Erythroblast (primary cell): ENCODE data around the gene C15orf39.

Experiments
- GATA1 ChIP-seq: IDR thresholded peaks from 2 replicates; pipeline ENCODE4 v1.6.1; 2011; ENCODE audit warnings: low read depth, mild to moderate bottlenecking, control low read depth, low read length, moderate library complexity
- POLR2A ChIP-seq: IDR thresholded peaks from 2 replicates; pipeline ENCODE4 v1.6.1; 2011; ENCODE audit warnings: mild to moderate bottlenecking, low read length

DNA sequence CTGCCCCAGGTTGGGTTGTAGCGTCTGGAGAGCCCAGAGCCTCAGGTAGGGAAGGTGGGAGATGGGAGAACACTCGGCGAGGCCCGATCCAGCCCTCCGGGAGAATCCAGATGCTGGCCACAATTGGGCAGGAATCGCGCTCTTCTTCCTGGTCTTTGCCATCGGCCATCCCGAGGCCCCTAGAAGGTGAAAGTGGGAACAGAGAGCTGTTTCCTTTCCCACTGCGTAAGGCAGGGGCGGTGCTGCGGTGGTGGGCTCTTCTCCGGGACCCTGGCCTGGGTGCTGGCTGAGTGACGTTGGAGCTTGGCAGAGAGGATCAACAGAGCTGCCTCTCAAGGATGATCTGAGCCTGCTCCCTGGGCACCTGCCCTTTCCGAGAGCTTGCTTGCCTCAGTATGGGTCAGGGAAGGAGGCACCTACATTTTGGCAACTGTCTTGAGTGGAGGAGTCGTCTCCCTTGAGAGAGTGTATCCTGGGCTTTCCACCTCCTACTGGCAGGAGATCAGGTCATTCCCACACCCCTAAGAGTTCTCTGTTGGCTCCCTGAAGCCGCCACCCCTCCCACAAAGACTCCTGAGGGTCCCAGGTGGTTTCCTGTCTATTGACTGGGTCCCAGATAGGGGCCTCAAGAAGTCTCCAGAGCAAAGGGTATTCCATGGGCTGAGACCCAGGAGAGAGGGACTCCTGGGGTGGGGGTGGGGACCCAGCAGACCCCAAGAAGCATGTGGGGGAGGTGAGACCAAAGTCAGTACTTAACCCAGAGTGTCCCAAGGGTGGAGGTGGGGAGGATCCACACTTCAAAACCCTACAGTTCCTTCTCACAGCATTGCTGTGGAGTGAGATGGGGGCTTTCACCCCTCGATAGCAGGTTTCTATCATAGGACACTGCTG lies 1.6 kb downstream of the C15orf39 start:
- no peak for TF ChIP-seq POLR2A
- no peak for TF ChIP-seq GATA1
